ENCODE results near the gene PKD1.

The PKD1 gene

DNA sequence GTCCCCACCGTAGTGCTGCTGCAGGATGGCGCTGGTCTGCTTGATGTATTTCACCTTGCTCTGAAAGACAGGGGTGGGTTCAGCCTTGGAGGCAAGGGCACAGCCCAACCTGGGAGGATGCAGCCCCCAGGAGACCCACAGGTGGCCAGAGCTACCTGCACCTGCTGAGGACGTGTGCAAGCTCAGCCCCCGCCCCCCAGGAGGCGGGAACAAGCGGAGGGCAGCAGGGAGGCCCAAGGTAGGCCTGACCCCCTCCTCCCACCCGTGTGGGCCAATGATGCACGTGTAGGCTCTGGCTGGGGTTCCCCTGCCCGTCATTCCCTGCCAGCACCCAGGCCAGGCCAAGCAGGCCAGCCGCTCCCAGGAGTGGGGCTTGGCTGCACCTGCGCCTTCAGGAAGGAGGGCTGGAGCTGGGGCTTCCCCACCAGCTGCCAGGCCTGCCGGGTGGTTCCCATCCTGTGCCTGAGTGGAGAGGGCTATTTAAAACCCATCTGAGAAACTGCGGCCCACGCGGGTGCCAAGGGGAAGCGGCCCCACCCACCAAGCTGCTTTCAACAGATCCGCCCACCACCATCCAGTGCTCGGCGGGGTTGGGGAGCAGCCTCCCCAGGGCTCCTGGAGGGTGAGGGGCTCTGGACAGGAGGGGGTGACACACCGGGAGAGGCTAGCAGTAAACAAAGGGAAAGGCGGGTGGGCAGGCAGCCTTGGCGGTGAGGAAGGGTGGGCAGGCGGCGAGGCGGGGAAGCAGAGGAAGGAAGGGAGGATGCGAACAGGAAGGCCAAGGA lies 91.8 kb downstream of the PKD1 start:
- DNase-seq = no peak

DNA sequence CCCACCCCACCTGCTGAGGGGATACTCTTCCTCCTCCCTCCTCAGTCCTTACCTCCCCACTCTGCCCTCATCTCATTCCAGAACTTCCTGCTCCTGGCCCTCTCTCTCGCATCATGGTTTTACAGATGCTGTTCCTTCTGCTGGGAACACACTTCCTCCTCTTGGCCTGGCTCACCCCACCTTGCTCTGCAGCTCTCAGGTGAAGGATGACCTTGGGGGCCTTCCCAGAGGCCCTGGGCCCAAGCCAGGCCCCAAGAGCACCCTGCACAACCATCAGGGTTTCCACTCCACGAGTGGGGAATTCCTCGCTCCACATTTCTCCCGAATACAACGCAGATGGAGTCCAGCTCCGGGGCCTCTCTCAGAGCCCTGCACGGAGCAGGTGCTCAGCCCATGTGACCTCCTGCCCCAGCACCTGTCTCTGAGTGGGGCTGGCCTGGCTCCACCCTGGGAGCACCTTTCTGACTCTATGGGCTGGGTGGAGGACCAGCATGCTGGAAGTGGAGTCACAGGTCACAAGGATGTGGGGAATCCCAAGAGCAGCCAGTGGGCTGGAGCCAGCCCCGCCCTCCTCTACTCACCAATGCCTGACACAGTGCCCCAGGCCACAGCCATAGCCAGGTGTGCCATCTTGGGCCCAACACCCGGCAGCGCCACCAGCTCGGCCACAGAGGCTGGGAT lies 92.6 kb downstream of the PKD1 start:
- DNase-seq = peak; percentile 47

DNA sequence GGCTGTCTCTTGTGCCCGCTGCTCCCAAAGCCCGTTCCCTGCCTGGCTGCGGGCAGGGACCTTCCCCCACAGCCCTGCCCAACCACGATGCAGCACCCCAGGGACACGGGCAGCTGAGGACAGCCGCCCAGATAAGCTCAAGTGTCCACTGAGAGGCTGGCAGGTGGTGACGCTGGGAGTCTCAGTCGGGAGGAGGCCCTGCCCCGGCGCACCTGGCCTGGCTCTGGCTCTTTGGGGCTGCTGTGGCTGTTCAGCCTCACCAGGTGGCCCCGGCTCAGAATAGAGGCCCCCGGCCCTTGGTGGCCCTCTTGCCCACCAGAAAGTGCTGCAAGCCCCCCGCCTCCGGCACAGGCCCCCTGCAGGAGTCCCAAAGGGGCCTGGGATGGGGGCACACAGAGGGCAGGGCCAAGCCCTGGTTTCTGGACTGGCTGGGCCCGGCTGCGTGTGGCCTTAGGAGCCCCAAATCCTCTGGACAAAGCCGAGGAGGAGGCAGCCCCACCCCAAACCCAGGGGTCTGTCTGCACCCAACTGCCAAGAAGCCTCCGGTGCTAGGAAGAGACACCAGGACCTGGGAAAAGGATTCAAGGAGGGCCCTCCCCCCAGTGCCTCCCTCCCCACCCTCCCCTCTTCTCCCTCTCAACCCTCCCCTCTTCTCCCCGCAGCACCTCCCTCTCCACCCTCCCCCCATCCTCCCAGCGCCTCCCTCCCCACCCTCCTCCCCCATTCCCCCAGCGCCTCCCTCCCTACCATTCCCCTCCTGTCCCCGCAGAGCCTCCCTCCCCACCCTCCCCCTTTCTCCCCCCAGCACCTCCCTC lies 93.3 kb downstream of the PKD1 start:
- DNase-seq = peak; percentile 88

DNA sequence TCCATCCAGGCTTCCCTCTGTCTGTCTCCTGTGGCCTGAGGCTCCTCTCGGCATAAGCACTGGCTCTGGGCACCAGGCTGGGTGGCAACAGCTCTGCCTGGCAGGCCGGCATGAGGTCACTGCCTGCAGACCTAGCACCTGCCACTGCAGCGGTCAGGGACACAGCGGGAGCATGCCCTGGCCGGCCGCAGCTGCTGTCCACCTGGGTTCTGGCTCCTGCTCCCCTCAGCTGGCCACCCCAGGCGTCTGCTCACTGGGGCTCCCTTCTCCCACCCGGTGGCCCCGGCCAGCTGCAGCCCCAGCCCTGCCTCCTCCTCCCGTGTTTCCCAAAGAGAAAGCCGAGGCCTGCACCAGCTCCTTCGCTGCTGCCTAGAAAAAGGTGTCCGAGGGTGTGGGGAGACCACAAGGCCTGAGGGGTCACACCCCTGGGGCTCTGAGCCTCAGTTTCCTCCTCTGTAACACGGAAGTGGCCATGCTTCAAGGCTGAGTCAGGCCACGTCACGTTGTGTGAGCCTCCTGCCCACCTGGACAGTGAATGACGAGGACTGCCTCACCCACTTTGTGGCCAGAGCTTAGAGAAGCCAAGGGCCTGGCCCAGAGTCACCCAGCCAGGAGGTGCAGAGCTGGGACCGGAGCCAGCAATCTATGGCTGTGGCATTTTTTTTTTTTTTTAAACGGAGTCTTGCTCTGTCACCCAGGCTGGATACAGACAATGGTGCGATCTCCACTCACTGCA lies 94.7 kb downstream of the PKD1 start:
- DNase-seq = peak; percentile 53

DNA sequence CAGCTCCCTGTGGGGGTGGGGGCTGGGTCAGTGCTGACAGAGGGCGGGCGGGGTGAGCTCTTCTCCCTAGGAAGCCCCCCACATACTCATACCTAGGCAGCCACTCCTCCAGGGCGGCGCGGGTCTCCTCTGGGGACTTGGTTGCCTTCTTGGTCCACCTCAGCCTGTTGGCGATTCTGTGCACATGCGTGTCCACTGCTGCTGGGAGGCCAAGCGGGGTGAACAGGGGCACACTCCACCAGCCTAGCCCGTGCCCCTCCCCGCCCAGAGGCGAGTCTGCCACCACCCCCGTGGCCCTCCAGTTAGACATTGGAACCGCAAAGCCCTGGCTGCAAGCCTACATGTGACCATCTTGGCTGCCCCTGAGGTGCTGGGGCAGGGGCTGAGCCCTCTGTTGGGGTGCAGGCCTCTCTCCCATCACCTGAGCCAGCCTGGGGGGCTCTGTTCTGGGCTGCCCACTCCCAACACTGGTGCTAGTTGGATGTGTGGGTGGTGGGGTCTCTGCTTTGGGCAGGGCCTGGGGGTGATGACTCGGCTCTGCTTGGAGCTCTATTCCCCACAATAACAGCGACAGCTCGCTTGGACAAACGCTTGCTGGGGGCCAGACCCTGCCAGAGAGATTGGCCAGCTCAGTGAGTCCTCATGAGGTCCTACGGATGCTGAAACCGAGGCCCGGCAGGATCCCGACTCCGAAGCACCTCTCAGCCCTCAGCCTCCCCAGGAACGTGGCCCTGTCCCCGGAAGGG lies 95.5 kb downstream of the PKD1 start:
- DNase-seq = no peak

DNA sequence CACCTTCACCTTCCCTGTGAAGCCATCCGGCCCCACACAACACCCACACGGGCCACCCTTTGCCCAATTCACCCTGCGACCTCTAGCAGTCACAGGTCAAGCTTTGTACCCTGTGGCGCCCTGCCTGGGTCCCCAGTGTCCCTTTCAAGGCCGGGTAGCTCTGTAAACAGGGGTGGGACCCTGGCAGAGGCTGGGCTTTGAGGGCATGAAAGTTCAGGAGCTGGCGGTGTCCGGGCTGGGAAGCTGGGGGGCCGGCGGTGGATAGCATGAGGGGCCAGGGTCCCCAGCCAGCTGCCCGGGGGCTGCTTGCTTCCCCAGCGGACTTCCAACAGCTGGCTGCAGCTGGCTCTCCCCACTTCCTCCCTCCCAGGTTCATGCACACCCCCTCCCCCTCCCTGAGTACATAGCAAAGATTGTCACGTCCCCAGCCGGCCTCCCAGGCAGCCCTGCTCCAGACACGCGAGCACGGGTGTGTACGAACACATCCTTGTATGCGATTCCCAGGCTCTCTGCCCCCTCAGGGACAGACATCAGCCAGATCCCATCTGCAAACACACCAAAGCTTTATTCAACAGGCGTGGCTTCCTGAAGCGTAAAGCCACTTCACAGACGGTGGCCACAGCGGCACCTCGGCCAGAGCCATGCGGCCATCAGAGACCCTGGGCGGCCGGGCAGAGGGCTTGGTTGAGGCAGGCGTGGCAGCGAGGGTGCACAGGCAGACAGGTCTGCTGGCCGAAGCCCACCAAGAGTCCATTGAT lies 96.2 kb downstream of the PKD1 start:
- DNase-seq = no peak
